ENCODE results near the gene YBX1.
"Not testable (repeated sequence)": the region's sequence is repeated elsewhere in the genome, so short reads cannot be mapped to it uniquely, and the experiment has no call there.

YBX1 gene

GRCh38 chr1:42751511-42752070 lies 69.4 kb downstream of the YBX1 start:
- DNase-seq = not testable (repeated sequence)

DNA sequence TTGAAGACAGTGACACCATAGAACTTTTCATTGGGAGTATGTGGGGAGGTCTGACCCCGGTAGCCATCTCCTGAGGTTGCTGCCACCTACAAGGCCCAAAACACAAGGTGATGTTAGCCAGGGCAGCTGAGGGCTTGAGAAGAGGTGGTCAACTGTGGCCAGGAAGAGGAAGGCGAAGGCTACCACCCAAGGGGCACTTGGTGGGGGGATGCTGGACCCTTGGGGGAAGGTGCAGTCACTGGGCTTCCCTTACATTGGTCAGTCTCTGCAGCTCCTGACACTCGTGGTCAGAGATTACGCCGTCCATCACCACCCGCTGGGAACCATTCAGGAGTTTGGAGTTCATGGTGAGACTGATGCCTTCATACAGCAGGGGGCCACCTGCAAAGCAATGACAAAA lies 70.1 kb downstream of the YBX1 start:
- DNase-seq = no peak

- no peak for DNase-seq
Observed at GRCh38 chr1:42753070-42753469, 70.9 kb downstream of the YBX1 start.
